IMR-90 (cell line): ENCODE results near the gene PDF. TPM values are rescaled to one million over a fixed set of nuclear protein-coding genes. Genes with fewer than 3 reads are reported as not detected.

Source experiments
- ATAC-seq: fragments of 200-7000 bp; cut with Tn5 transposase; 2 replicates; pipeline ENCODE4 v1.9.1; 2020; ENCODE audit warnings: low read depth, mild to moderate bottlenecking, moderate library complexity
- BruUV-seq: library from RNA; stranded (reverse); fragments of 400-500 nt; replicated peaks from 2 replicates; lab custom pipeline; 2021; lab: Mats Ljungman, UMichigan
- CTCF ChIA-PET: fragments of 300-600 bp; formaldehyde crosslinking; extraction: SDS; loops from one replicate; lab custom pipeline; 2021; ENCODE audit warnings: antibody characterized with exemption; lab: Yijun Ruan, JAX
- POLR2A ChIA-PET: fragments of 300-600 bp; sonication (Branson Sonifier 250); formaldehyde crosslinking; loops from one replicate; lab custom pipeline; 2022; ENCODE audit warnings: antibody characterized with exemption; ENCODE audit not compliant: unreplicated experiment; lab: Charles Lee
- DNase-seq: peaks from one replicate; pipeline ENCODE4 v3.0.0; 2013
- H2AFZ ChIP-seq: replicated peaks from 2 replicates; pipeline ENCODE3; 2013; ENCODE audit warnings: low read length, mild to moderate bottlenecking; ENCODE audit not compliant: poor library complexity
- H2AK5ac ChIP-seq: 2 replicates; pipeline ENCODE4 v1.6.1; 2013; ENCODE audit warnings: low read depth, low read length, inconsistent platforms
- H2AK9ac ChIP-seq: replicated peaks from 2 replicates; pipeline ENCODE3; 2013; ENCODE audit warnings: mild to moderate bottlenecking, low read depth, low read length, moderate library complexity; ENCODE audit not compliant: poor library complexity
- H2BK120ac ChIP-seq: 2 replicates; pipeline ENCODE4 v1.6.1; 2013; ENCODE audit warnings: low read depth, low read length, inconsistent platforms
- H2BK15ac ChIP-seq: 3 replicates; pipeline ENCODE4 v1.6.1; 2013; ENCODE audit warnings: low read depth, low read length, inconsistent platforms
- H2BK20ac ChIP-seq: 2 replicates; pipeline ENCODE4 v1.6.1; 2013; ENCODE audit warnings: low read depth, mild to moderate bottlenecking, inconsistent platforms, low read length, moderate library complexity
- H2BK5ac ChIP-seq: 2 replicates; pipeline ENCODE4 v1.6.1; 2013; ENCODE audit warnings: mild to moderate bottlenecking, low read depth, low read length, inconsistent platforms; ENCODE audit not compliant: poor library complexity, severe bottlenecking
- H3K14ac ChIP-seq: replicated peaks from 2 replicates; pipeline ENCODE4 v1.6.1; 2013; ENCODE audit warnings: low read depth, low read length, inconsistent platforms
- H3K18ac ChIP-seq: 2 replicates; pipeline ENCODE4 v1.6.1; 2013; ENCODE audit warnings: low read depth, low read length, control low read depth
- H3K23ac ChIP-seq: 2 replicates; pipeline ENCODE4 v1.6.1; 2013; ENCODE audit warnings: low read depth, low read length, inconsistent platforms
- H3K27ac ChIP-seq: 2 replicates; pipeline ENCODE4 v1.5.1; 2013; ENCODE audit warnings: mild to moderate bottlenecking, control low read depth, low read length; ENCODE audit not compliant: insufficient read depth
- H3K27me3 ChIP-seq: 2 replicates; pipeline ENCODE4 v1.6.1; 2013; ENCODE audit warnings: low read length; ENCODE audit not compliant: control insufficient read depth, insufficient read depth
- H3K36me3 ChIP-seq: 2 replicates; pipeline ENCODE4 v1.6.1; 2013; ENCODE audit warnings: low read length, mixed read lengths; ENCODE audit not compliant: control insufficient read depth, insufficient read depth
- H3K4ac ChIP-seq: 2 replicates; pipeline ENCODE4 v1.6.1; 2013; ENCODE audit warnings: low read depth, low read length, inconsistent platforms
- H3K4me1 ChIP-seq: 2 replicates; pipeline ENCODE4 v1.6.1; 2013; ENCODE audit warnings: low read length, mixed read lengths; ENCODE audit not compliant: control insufficient read depth, insufficient read depth
- H3K4me2 ChIP-seq: 2 replicates; pipeline ENCODE4 v1.6.1; 2013; ENCODE audit warnings: low read depth, mild to moderate bottlenecking, control low read depth, low read length, moderate library complexity
- H3K4me3 ChIP-seq: 2 replicates; pipeline ENCODE4 v1.5.1; 2013; ENCODE audit warnings: low read depth, mild to moderate bottlenecking, control low read depth, low read length, moderate library complexity; ENCODE audit not compliant: insufficient read depth
- H3K56ac ChIP-seq: 2 replicates; pipeline ENCODE4 v1.6.1; 2013; ENCODE audit warnings: low read length, inconsistent platforms; ENCODE audit not compliant: insufficient read depth; ENCODE audit errors: extremely low read depth
- H3K79me1 ChIP-seq, 2 experiments: 2 replicates each; pipeline ENCODE4 v1.6.1; 2013; ENCODE audit warnings: low read length in 2 of 2, inconsistent platforms in 1 of 2, low read depth in 1 of 2
- H3K9ac ChIP-seq: 2 replicates; pipeline ENCODE4 v1.6.1; 2013; ENCODE audit warnings: low read depth, low read length, control low read depth
- H3K9me1 ChIP-seq: 2 replicates; pipeline ENCODE4 v1.6.1; 2013; ENCODE audit warnings: low read length, inconsistent platforms; ENCODE audit not compliant: insufficient read depth
- H3K9me3 ChIP-seq: 2 replicates; pipeline ENCODE4 v1.6.1; 2013; ENCODE audit warnings: low read length; ENCODE audit not compliant: control insufficient read depth, insufficient read depth
- H4K20me1 ChIP-seq: 2 replicates; pipeline ENCODE4 v1.6.1; 2013; ENCODE audit warnings: low read length, inconsistent platforms; ENCODE audit not compliant: insufficient read depth
- H4K5ac ChIP-seq: 2 replicates; pipeline ENCODE4 v1.6.1; 2013; ENCODE audit warnings: mild to moderate bottlenecking, low read depth, low read length, control low read depth
- H4K8ac ChIP-seq, 2 experiments: 2 replicates each; pipeline ENCODE4 v1.6.1; 2013; ENCODE audit warnings: low read depth in 2 of 2, low read length in 2 of 2, control low read depth in 1 of 2, inconsistent platforms in 1 of 2
- H4K91ac ChIP-seq: 2 replicates; pipeline ENCODE4 v1.6.1; 2013; ENCODE audit warnings: low read depth, low read length, inconsistent platforms; ENCODE audit not compliant: insufficient read depth
- CEBPB ChIP-seq: IDR thresholded peaks from 2 replicates; pipeline ENCODE4 v1.6.1; 2012; ENCODE audit warnings: low read depth, low read length, improper control_type of control experiment
- CHD1 ChIP-seq: IDR thresholded peaks from 2 replicates; pipeline ENCODE4 v1.6.1; 2012; ENCODE audit warnings: low read depth, low read length, improper control_type of control experiment
- FOS ChIP-seq: fragments of 150-350 bp; IDR thresholded peaks from 2 replicates; pipeline ENCODE4 v1.6.1; 2016; ENCODE audit warnings: low read depth, low read length
- MAFK ChIP-seq: IDR thresholded peaks from 2 replicates; pipeline ENCODE4 v1.6.1; 2012; ENCODE audit warnings: low read depth, low read length, improper control_type of control experiment
- MAZ ChIP-seq: IDR thresholded peaks from 2 replicates; pipeline ENCODE4 v1.6.1; 2012; ENCODE audit warnings: low read depth, mild to moderate bottlenecking, low read length, improper control_type of control experiment, moderate library complexity, borderline replicate concordance
- MXI1 ChIP-seq: IDR thresholded peaks from 2 replicates; pipeline ENCODE4 v1.6.1; 2012; ENCODE audit warnings: low read depth, mild to moderate bottlenecking, low read length, moderate library complexity, borderline replicate concordance
- RAD21 ChIP-seq: IDR thresholded peaks from 2 replicates; pipeline ENCODE4 v1.6.1; 2012; ENCODE audit warnings: low read length, improper control_type of control experiment
- RCOR1 ChIP-seq: IDR thresholded peaks from 2 replicates; pipeline ENCODE4 v1.6.1; 2012; ENCODE audit warnings: mild to moderate bottlenecking, low read length, improper control_type of control experiment; ENCODE audit not compliant: insufficient replicate concordance
- RFX5 ChIP-seq: IDR thresholded peaks from 2 replicates; pipeline ENCODE4 v1.8.0; 2012; ENCODE audit warnings: low read depth, mild to moderate bottlenecking, low read length, moderate library complexity
- SMC3 ChIP-seq: fragments of 150-350 bp; IDR thresholded peaks from 2 replicates; pipeline ENCODE4 v1.6.1; 2016; ENCODE audit warnings: low read depth, mild to moderate bottlenecking, antibody characterized with exemption, low read length, moderate library complexity
- WGBS, 2 experiments: methylation state at CpG; one replicate each; pipeline versions ENCODE4 v1.1.5 to v1.1.7; 2013; ENCODE audit warnings: missing lambda C conversion rate in 2 of 2; ENCODE audit not compliant: insufficient read length in 1 of 2; ENCODE audit errors: extremely low coverage in 2 of 2; 5-methylcytosine and 5-hydroxymethylcytosine counted together
- dilution Hi-C: fragments of 300-500 bp; cut with HindIII; formaldehyde crosslinking; loops from one replicate; pipeline ENCODE4 v1.14.3; 2018; ENCODE audit warnings: low sequenced_read_pairs; ENCODE audit not compliant: unreplicated experiment
- in situ Hi-C: fragments of 300-500 bp; cut with MboI; formaldehyde crosslinking; loops from 3 replicates; pipeline ENCODE4 v1.14.3; 2019; ENCODE audit warnings: low sequenced_read_pairs, inconsistent platforms, mixed read lengths
- intact Hi-C: fragments of 100-400 bp; cut with micrococcal nuclease; formaldehyde crosslinking; loops from 2 replicates; pipeline ENCODE4 v1.10.0; 2022
- polyA plus RNA-seq, 3 experiments: library from polyadenylated mRNA; depleted of rRNA; stranded (reverse); fragments of >200 nt; gene quantifications; 2 replicates each; pipeline ENCODE4 v1.2.3, GENCODE V29; 2012; ENCODE audit warnings: low replicate concordance in 1 of 3
- total RNA-seq: library from RNA; depleted of rRNA; stranded (reverse); fragments of >200 nt; gene quantifications from 2 replicates; pipeline ENCODE4 v1.2.3, GENCODE V29; 2012
- TF ChIP-seq, protein P1 (sequence below): fragments of 150-350 bp; IDR thresholded peaks from 2 replicates; pipeline ENCODE4 v1.6.1; 2016; ENCODE audit warnings: low read depth, mild to moderate bottlenecking, low read length, moderate library complexity, borderline replicate concordance
- TF ChIP-seq, protein P2 (sequence below): fragments of 150-350 bp; IDR thresholded peaks from 2 replicates; pipeline ENCODE4 v1.6.1; 2017; ENCODE audit warnings: mild to moderate bottlenecking, antibody characterized with exemption, low read length, low read depth
- TF ChIP-seq, protein P3 (sequence below): conservative IDR thresholded peaks from 2 replicates; pipeline ENCODE4 v1.5.1; 2012; ENCODE audit warnings: mild to moderate bottlenecking, low read depth, low read length, improper control_type of control experiment

PDF gene
- total and polyA plus RNA-seq, 2 of the 4 experiments (the other 2 are of a cell fraction) = 4.5 to 6.4 TPM

DNA sequence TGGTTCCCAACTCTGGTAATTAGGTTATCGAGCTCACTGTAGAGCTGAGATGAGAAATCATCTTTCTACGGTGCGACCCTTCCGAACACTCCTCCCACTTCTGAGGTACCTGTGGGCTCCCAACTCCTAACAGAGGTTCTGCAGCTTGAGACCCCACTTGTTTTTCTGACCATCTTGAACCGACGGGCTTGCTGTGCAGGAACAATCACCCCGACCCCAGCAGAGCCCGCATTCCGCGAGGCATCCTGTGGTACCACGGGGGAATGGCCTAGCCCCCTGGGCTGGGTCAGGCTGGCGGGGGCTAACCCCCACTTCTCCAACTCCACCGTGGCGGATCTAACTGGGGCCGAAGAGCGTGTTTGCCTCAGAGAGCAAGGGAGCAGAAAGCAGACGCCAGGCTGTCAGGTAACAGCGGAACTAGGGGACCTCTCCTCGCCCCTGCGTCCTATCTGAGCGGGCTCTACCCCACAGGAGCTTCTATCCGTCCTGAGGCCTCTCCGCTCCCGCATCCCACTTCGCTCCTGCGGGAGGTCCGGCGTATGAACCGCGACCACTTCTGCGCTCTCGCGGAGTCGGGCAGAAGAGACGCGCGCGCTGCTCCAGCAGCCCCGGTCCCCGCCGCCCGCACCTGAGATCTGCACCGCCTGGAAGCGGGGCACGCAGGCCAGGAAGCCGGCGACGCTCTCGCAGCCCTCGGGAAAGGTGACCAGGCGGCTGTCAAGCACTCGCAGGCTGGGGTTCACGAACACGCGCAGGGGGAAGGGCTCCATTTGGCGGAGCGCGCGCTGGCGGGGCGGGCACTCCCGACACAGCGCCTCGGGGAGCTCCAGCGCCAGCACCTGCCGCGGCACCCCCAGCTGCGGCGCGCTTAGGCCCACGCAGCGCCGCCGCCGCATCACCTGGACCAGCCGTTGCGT, 761 bp downstream of the PDF start:
- Histone ChIP-seq H3K9me1 (peaks cover 10% of the 10 kb centered on the region), H3K14ac (peak overlapping the region; percentile 2; the same call in 1 of the 2 replicates), H2AK9ac (peak overlapping the region; percentile 97), H3K23ac (peak overlapping the region; percentile 58), H4K5ac (0 out of 2 replicates have a peak overlapping the region, but pooled peaks have one; percentile 7), H4K8ac (peak overlapping the region; percentile 33 to 34; a peak in 1 of 4 replicates), H3K36me3 (peaks cover 46% of the 10 kb centered on the region), H3K4ac (peak overlapping the region; percentile 67), H3K9ac (peak overlapping the region; percentile 54), H3K79me1 (peaks cover 38 to 70% of the 10 kb centered on the region in 2 experiments), H3K27ac (peak overlapping the region; percentile 63), H2BK5ac (peak overlapping the region; percentile 22), H3K18ac (no peak overlapping the region), H2BK120ac (no peak overlapping the region), H3K4me2 (peak overlapping the region; percentile 91), H3K27me3 (no peaks in the 10 kb centered on the region), H3K56ac (no peak overlapping the region; the same call in 1 of the 2 replicates), H3K4me3 (peak overlapping the region; percentile 78), H3K9me3 (no peaks in the 10 kb centered on the region), H3K4me1 (peaks cover 12% of the 10 kb centered on the region), H2AK5ac (peak overlapping the region; percentile 84), H2BK20ac (no peak overlapping the region), H4K91ac (peak overlapping the region; percentile 56), H2BK15ac (no peak overlapping the region), H4K20me1 (peaks cover 47% of the 10 kb centered on the region), H2AFZ (peak overlapping the region; percentile 97)
- ATAC-seq (peak; percentile 41), DNase-seq (no peak)
- dilution Hi-C loops (no loop called here), in situ Hi-C loops (no loop called here), intact Hi-C loops (no loop called here)
- 7% methylated on average over 53 of the region's 77 CpGs; no CpG with 5 or more reads in 1 of the 2 experiments for WGBS, 2 experiments
- TF ChIP-seq, protein P1, sequence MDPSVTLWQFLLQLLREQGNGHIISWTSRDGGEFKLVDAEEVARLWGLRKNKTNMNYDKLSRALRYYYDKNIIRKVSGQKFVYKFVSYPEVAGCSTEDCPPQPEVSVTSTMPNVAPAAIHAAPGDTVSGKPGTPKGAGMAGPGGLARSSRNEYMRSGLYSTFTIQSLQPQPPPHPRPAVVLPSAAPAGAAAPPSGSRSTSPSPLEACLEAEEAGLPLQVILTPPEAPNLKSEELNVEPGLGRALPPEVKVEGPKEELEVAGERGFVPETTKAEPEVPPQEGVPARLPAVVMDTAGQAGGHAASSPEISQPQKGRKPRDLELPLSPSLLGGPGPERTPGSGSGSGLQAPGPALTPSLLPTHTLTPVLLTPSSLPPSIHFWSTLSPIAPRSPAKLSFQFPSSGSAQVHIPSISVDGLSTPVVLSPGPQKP = no peak
- TF ChIP-seq MAFK = no peak
- TF ChIP-seq SMC3 = no peak
- no peak for TF ChIP-seq RAD21
- TF ChIP-seq CEBPB = no peak; the same call in 1 of the 2 replicates
- no peak for TF ChIP-seq RFX5
- no peak for TF ChIP-seq MAZ
- no peak for TF ChIP-seq RCOR1
- TF ChIP-seq CHD1 = no peak
- TF ChIP-seq, protein P2, sequence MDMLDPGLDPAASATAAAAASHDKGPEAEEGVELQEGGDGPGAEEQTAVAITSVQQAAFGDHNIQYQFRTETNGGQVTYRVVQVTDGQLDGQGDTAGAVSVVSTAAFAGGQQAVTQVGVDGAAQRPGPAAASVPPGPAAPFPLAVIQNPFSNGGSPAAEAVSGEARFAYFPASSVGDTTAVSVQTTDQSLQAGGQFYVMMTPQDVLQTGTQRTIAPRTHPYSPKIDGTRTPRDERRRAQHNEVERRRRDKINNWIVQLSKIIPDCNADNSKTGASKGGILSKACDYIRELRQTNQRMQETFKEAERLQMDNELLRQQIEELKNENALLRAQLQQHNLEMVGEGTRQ = no peak
- no peak for TF ChIP-seq FOS
- TF ChIP-seq, protein P3, sequence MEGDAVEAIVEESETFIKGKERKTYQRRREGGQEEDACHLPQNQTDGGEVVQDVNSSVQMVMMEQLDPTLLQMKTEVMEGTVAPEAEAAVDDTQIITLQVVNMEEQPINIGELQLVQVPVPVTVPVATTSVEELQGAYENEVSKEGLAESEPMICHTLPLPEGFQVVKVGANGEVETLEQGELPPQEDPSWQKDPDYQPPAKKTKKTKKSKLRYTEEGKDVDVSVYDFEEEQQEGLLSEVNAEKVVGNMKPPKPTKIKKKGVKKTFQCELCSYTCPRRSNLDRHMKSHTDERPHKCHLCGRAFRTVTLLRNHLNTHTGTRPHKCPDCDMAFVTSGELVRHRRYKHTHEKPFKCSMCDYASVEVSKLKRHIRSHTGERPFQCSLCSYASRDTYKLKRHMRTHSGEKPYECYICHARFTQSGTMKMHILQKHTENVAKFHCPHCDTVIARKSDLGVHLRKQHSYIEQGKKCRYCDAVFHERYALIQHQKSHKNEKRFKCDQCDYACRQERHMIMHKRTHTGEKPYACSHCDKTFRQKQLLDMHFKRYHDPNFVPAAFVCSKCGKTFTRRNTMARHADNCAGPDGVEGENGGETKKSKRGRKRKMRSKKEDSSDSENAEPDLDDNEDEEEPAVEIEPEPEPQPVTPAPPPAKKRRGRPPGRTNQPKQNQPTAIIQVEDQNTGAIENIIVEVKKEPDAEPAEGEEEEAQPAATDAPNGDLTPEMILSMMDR = no peak
- no peak for TF ChIP-seq MXI1
- ChIA-PET CTCF (no interaction called here), POLR2A (interaction anchor here (0.6 kb wide), 1 partner anchor 10 kb away, joined by 5 read pairs; the partner anchor contains the start of genes COG8 and NIP7)
- BruUV-seq = no TSS peak
